ENCODE data around the gene CCDC51.

CCDC51 gene

DNA sequence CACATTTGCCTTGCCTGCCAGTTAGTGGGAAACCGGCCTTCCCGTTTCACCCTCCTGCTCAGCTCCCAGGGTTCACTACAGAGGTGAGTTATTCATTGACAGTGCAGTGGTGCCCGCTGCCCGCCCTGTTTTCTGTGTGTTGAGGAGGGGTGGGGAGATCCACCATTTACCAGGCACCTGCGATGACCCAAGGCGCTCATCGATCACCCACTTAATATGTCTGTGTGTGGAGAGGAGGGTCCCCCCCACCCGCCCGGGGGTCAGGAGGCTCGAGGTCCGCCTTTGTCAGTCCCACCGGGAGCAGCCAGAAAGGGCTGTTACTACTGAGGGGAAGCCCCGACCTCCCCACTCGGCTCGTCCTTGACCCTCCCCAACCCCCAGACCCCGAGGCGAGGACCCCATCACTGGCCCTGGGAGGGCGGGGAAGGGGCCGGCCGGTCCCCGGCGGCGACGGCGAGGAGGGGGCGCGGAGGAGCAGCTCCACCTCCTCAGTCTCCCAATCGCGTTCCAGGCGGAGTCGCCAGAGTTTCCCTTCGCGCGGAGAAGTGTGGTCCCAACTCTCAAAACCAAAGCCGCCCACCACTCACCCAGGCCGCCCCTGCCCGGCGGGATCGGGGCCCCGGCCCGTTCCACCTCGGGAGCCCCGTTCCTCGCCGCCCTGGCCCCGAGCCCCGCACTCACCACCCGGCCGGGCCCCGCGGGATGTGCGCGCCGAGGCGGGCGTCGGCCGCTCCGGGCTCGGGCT, 11.2 kb downstream of the CCDC51 start:
- peak; percentile 29 for DNase-seq (ENCODE audit: low read depth)
- TF ChIP-seq, protein P1, sequence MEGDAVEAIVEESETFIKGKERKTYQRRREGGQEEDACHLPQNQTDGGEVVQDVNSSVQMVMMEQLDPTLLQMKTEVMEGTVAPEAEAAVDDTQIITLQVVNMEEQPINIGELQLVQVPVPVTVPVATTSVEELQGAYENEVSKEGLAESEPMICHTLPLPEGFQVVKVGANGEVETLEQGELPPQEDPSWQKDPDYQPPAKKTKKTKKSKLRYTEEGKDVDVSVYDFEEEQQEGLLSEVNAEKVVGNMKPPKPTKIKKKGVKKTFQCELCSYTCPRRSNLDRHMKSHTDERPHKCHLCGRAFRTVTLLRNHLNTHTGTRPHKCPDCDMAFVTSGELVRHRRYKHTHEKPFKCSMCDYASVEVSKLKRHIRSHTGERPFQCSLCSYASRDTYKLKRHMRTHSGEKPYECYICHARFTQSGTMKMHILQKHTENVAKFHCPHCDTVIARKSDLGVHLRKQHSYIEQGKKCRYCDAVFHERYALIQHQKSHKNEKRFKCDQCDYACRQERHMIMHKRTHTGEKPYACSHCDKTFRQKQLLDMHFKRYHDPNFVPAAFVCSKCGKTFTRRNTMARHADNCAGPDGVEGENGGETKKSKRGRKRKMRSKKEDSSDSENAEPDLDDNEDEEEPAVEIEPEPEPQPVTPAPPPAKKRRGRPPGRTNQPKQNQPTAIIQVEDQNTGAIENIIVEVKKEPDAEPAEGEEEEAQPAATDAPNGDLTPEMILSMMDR (conservative IDR thresholded peaks at IDR 0.05; ENCODE audit: low read depth, low read length), result no peak
- H3K4me3 ChIP-seq (ENCODE audit: low read depth, low read length), result peak overlapping the region; percentile 69

DNA sequence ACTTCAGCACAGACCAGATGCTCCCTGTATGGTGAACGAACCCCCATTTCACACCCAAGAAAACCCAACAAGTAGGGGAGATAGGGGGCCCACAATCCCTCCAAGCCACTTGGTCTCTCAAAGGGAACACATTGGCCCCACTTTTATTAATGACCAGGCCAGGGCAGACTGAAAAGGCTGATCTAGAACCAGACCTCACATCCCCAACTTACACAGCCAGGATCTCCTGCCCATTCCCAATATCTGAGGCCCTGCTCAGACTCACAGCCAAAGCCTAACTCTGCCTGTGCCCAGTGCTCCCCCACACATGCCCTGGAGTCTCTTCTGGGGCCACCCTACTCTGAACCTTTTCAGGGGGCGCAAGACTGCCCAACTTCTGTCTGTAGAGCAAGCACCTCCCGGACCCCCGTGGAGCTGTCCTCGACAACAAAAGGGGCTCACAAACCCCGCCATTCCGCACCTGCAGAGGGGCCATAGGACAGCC, 11.8 kb downstream of the CCDC51 start:
- H3K4me3 ChIP-seq (ENCODE audit: low read depth, low read length), result peak overlapping the region; percentile 69
- DNase-seq (ENCODE audit: low read depth), result no peak
- TF ChIP-seq, protein P1 (conservative IDR thresholded peaks at IDR 0.05; ENCODE audit: low read depth, low read length), result no peak

DNA sequence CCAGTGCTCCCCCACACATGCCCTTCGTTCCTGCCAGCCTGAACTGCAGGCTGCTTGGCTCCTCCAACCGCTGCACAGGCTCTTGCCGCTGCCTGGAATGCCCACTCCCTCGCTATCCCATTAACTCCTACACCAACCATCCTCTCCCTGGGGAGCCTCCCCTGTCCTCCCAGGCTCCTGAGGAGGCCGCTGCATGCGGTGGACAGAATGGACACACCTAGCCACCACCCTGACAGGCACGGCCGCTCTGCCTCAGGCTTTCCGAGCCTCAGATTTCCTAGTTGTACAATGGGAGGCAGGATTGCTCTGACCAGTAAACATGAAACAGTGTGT, 12.3 kb downstream of the CCDC51 start:
- TF ChIP-seq, protein P1 (conservative IDR thresholded peaks at IDR 0.05; ENCODE audit: low read depth, low read length), result no peak
- H3K4me3 ChIP-seq (ENCODE audit: low read depth, low read length), result no peak overlapping the region
- DNase-seq (ENCODE audit: low read depth), result no peak

DNA sequence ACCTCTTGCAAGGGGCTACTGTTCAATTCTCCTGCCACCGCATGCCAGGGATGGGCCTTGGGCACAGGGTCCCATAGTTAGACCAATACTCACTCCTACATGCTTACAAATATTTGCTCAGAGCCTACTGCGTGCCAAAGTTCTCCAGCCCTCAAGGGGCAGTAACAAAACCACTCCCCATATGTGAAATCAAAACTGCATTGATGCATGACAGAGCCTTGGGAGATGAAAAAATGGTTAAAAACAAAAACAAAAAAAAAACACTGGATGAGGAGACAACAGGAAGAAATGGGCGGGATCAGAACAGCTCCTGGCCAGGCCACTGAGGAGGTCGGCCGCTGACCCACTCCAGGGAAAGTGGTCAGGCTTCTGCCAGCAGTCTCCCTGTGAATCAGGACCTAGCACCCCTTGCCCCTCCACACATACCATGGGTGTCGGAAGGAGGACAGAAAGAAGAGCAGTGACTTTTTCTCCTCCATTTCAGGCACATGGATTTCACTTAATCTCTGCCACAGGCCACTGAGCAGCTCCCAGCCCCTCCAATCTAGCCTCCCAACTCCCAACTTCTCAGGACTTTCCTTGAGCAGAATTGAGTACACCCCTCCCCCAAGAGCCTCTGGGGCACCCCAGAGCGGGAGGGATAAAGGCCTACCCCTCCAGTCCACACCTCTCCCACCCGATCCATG, 12.8 kb downstream of the CCDC51 start:
- no peak for DNase-seq (ENCODE audit: low read depth)
- TF ChIP-seq, protein P1 (conservative IDR thresholded peaks at IDR 0.05; ENCODE audit: low read depth, low read length), result no peak
- H3K4me3 ChIP-seq (ENCODE audit: low read depth, low read length), result no peak overlapping the region

DNA sequence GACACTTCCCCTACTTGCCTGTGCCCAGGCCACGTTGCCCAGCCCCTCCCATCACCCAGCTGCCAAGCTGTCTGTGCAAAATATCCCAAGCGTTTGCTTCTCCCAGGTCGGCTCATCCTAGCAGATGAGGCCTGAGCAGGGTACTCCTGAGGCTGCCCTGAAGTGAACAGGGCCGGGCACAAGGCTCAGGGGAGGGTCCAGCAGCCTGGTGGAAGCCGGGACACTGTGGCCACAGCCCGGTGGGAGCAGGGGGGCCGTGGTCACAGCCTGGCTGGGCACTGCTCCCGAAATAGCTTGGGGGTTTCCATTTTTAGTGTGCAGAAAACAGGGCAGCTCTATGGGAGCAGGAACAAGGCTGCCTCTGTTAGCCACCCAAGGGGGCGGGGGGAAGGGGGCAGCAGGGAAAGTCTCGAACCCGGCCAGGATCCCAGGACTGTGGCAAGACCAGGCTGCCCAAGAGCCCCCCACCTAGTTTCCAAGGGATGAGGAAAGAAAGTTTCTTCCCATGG, 13.5 kb downstream of the CCDC51 start:
- TF ChIP-seq, protein P1 (conservative IDR thresholded peaks at IDR 0.05; ENCODE audit: low read depth, low read length), result no peak
- no peak overlapping the region for H3K4me3 ChIP-seq (ENCODE audit: low read depth, low read length)
- DNase-seq (ENCODE audit: low read depth), result no peak

DNA sequence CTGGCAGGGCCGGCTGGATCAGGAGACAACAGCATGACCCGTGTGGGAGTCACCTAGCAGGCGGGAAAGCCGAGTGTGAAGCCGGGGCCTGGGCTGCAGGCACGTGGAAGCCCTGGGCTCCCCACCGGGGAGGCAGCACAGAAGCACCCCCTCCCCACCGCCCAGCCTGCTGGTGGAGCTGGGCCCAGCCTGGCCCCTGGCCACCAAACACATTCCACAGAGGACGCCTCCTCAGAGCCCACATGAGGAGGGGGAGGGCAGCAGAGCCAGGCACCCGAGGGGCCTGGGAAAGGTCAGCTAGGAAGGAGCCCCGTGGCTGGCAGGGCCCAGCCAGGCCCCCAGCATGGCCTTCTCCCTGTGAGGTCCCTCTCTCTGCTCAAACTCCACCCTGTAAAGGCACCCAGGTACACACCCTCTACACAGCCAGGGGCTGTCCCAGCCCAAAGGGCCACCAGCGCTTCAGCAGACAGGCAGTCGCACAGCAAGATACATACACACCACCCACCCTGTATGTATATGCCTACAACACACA, 14.6 kb downstream of the CCDC51 start:
- TF ChIP-seq, protein P1 (conservative IDR thresholded peaks at IDR 0.05; ENCODE audit: low read depth, low read length), result no peak
- peak; percentile 47 for DNase-seq (ENCODE audit: low read depth)
- H3K4me3 ChIP-seq (ENCODE audit: low read depth, low read length), result no peak overlapping the region

All from choroid plexus epithelial cell (primary cell).